DOHH2 (cell line): ENCODE measurements around the gene VEGFA.

Experiments
- CTCF ChIP-seq: fragments of 200-600 bp; sonication (generic); IDR thresholded peaks from one replicate; pipeline ENCODE4 v1.5.1; 2014; ENCODE audit warnings: antibody characterized with exemption, mild to moderate bottlenecking, low read depth, low read length; ENCODE audit not compliant: poor library complexity, severe bottlenecking
- EZH2phosphoT487 ChIP-seq: fragments of 200-600 bp; sonication (generic); IDR thresholded peaks from 2 replicates; pipeline ENCODE4 v1.6.1; 2017; ENCODE audit warnings: borderline replicate concordance, mild to moderate bottlenecking, antibody characterized with exemption, low read length, moderate library complexity, mixed read lengths

DNA sequence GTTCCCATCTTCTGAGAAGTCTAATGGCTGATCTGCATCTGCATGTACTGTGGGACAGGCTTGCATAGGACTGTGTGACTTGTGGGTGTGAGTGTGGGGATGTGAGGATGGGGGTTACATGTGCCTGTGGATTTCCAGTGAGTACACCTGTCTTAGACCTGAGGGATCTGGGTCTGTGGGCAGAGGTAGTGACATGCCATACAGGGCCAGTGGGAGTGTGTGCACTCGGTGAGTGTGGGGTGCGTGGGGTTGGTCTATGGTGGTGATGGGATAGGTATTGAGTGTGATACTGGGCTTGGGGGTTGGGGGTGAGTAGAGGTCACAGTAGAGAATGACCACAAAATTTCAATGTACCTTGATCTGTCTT, 41.7 kb downstream of the VEGFA start:
- no peak for TF ChIP-seq CTCF
- no peak for TF ChIP-seq EZH2phosphoT487
